Endothelial cell (in vitro differentiated cells): ENCODE results near the gene RNF111. TPM values are rescaled to one million over a fixed set of nuclear protein-coding genes. Genes with fewer than 3 reads are reported as not detected.

ENCODE experiments used
- DNase-seq: peaks from one replicate; pipeline ENCODE4 v3.0.0; 2021; ENCODE audit warnings: low spot score
- H3K27ac Mint-ChIP-seq: one replicate; pipeline ENCODE4 v1.8.0; 2021; ENCODE audit warnings: mixed read lengths, inconsistent platforms; ENCODE audit not compliant: unreplicated experiment
- H3K27me3 Mint-ChIP-seq: one replicate; pipeline ENCODE4 v1.8.0; 2021; ENCODE audit warnings: mild to moderate bottlenecking, moderate library complexity, mixed read lengths, inconsistent platforms; ENCODE audit not compliant: unreplicated experiment
- H3K36me3 Mint-ChIP-seq: one replicate; pipeline ENCODE4 v1.8.0; 2021; ENCODE audit warnings: mild to moderate bottlenecking, low read depth, mixed read lengths, inconsistent platforms; ENCODE audit not compliant: unreplicated experiment
- H3K4me1 Mint-ChIP-seq: one replicate; pipeline ENCODE4 v1.8.0; 2021; ENCODE audit warnings: mild to moderate bottlenecking, mixed read lengths, inconsistent platforms; ENCODE audit not compliant: unreplicated experiment
- H3K4me3 Mint-ChIP-seq: one replicate; pipeline ENCODE4 v1.8.0; 2021; ENCODE audit warnings: mild to moderate bottlenecking, mixed read lengths, inconsistent platforms; ENCODE audit not compliant: unreplicated experiment
- H3K9me3 Mint-ChIP-seq: one replicate; pipeline ENCODE4 v1.8.0; 2021; ENCODE audit warnings: mixed read lengths, inconsistent platforms; ENCODE audit not compliant: unreplicated experiment
- CTCF ChIP-seq: fragments of 200-600 bp; sonication (generic); IDR thresholded peaks from one replicate; pipeline ENCODE4 v1.5.0; 2021; ENCODE audit warnings: antibody characterized with exemption; ENCODE audit not compliant: unreplicated experiment
- total RNA-seq: library from RNA; stranded (reverse); fragmentation: NEBNext Ultra II Directional; extraction: Animal tissue kit (Norgen Biotek cat#: 25700); gene quantifications from one replicate; pipeline ENCODE4 v1.2.1, GENCODE V29; 2021; ENCODE audit not compliant: unreplicated experiment

RNF111 gene
- total RNA-seq, 1 donor from 2014 or later, result 53.4 TPM

GRCh38 chr15:59017449-59017848, 30.0 kb downstream of the RNF111 start:
- Mint-ChIP-seq H3K4me1 (no peaks in the 10 kb centered on the region), H3K36me3 (peaks cover 14% of the 10 kb centered on the region), H3K27me3 (peaks cover 2% of the 10 kb centered on the region), H3K27ac (no peak overlapping the region), H3K4me3 (no peak overlapping the region), H3K9me3 (no peaks in the 10 kb centered on the region)
- no peak for TF ChIP-seq CTCF
- no peak for DNase-seq

GRCh38 chr15:59018833-59019232, 31.4 kb downstream of the RNF111 start:
- DNase-seq, result no peak
- no peak for TF ChIP-seq CTCF
- H3K4me1 Mint-ChIP-seq, result no peaks in the 10 kb centered on the region
- no peaks in the 10 kb centered on the region for H3K9me3 Mint-ChIP-seq
- H3K4me3 Mint-ChIP-seq, result no peak overlapping the region
- H3K27me3 Mint-ChIP-seq, result peaks cover 3% of the 10 kb centered on the region
- H3K36me3 Mint-ChIP-seq, result peaks cover 14% of the 10 kb centered on the region
- H3K27ac Mint-ChIP-seq, result no peak overlapping the region

- no peak for TF ChIP-seq CTCF
- Mint-ChIP-seq H3K4me3 (no peak overlapping the region), H3K9me3 (no peaks in the 10 kb centered on the region), H3K27me3 (peaks cover 3% of the 10 kb centered on the region), H3K4me1 (no peaks in the 10 kb centered on the region), H3K36me3 (peaks cover 13% of the 10 kb centered on the region), H3K27ac (no peak overlapping the region)
- DNase-seq, result no peak
Observed at GRCh38 chr15:59020322-59020721, 32.9 kb downstream of the RNF111 start.

GRCh38 chr15:59022188-59022587, 34.7 kb downstream of the RNF111 start:
- TF ChIP-seq CTCF, result no peak
- Mint-ChIP-seq H3K4me3 (no peak overlapping the region), H3K27ac (no peak overlapping the region), H3K4me1 (no peaks in the 10 kb centered on the region), H3K27me3 (peaks cover 3% of the 10 kb centered on the region), H3K36me3 (peaks cover under 1% of the 10 kb centered on the region), H3K9me3 (no peaks in the 10 kb centered on the region)
- no peak for DNase-seq

- peaks cover 3% of the 10 kb centered on the region for H3K27me3 Mint-ChIP-seq
- no peak for DNase-seq
- no peaks in the 10 kb centered on the region for H3K9me3 Mint-ChIP-seq
- H3K27ac Mint-ChIP-seq, result no peak overlapping the region
- no peak for TF ChIP-seq CTCF
- no peak overlapping the region for H3K4me3 Mint-ChIP-seq
- no peaks in the 10 kb centered on the region for H3K4me1 Mint-ChIP-seq
- H3K36me3 Mint-ChIP-seq, result peaks cover 3% of the 10 kb centered on the region
Observed at GRCh38 chr15:59026207-59026606, 38.7 kb downstream of the RNF111 start.
